ENCODE results near the gene CNIH1.
"Not testable (repeated sequence)": the region's sequence is repeated elsewhere in the genome, so short reads cannot be mapped to it uniquely, and the experiment has no call there.

CNIH1 gene

DNA sequence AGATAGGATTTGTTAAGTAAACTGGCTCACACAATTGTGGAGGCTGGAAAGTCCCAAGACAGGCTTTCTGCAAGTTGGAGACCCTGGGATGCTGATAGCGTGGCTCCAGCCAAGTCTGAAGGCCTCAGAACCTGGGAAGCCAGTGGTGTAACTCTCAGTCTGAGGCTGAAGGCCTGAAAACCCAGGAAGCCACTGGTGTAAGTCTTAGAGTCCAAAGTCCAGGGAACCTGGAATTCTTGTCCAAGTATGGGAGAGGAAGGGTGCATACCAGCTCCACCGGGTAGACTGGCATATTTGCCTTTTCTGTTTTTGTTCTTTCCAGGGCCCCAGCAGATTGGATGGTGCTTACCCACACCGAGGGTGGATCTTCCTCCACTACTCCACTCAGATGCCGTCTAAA lies 29.5 kb upstream of the CNIH1 start:
- no peak overlapping the region for H3K4me3 ChIP-seq (ENCODE audit: low read depth, low read length)

DNA sequence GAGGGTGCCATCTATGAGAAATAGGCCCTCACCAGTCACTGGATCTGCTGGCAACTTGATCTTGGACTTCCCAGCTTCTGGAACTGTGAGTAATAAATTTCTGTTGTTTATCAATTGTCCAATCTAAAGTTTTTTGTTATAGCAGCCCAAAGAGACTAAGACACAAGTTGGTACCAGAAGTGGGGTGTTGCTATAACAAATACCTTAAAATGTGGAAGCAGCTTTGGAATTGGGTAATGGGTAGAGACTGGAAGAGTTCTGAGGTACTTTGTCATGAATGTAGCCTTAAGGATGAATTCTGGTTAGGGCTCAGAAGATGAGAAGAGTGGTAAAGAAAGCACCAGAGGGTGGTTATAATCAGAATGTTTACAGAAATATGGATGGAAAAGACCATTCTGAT lies 26.1 kb upstream of the CNIH1 start:
- no peak overlapping the region for H3K4me3 ChIP-seq (ENCODE audit: low read depth, low read length)

DNA sequence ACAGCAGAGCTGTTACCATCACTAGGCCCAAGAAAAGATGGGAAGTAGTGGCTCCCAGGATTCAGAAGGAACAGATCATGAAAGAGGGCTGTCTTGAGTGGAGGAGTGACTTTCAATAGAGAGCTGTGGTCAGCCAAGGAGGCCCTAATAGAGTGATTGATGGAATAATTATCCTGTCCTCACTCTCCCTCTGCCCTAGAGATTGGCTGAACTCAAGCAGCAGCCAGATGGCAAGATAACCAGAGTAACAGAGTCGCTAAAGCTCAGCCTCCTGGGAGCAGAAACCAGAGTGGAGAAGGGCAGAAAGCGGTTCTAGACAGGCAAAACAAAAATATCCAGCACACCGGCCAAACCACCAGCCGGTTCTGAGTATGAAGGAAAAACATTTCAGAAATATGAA lies 24.5 kb upstream of the CNIH1 start:
- H3K4me3 ChIP-seq (ENCODE audit: low read depth, low read length): no peak overlapping the region

DNA sequence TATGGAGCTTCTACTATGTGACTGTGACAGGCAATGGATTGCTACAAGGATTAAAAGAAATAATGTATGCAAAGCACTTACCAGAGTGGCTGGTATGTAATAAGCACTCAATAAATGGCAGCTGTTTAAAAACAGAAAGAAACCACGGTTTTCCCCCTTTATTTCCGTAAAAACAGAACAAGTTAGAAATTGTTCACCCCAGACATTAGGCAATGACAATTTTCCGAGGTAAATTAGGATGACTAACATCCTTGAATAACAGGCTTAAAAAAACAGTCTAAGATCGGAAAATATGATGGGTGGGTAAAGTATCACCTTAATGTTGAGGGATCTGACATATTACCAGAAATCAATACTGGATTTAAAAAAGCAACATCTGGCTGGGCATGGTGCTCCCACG lies 20.9 kb upstream of the CNIH1 start:
- no peak overlapping the region for H3K4me3 ChIP-seq (ENCODE audit: low read depth, low read length)

DNA sequence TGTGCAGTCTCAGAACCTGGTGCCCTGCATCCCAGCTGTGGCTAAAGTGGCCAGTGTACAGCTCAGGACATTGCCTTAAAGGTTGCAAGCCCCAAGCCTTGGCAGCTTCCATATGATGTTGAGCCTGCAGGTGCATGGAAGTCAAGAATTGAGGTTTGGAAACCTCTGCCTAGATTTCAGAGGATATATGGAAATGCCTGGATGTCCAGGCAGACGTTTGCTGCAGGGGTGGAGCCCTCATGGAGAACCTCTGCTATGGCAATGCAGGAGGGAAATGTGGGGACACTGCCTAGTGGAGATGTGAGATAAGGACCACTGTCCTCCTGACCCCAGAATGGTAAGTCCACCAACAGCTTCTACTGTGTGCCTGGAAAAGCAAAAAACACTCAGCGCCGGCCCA lies 17.9 kb upstream of the CNIH1 start:
- no peak overlapping the region for H3K4me3 ChIP-seq (ENCODE audit: low read depth, low read length)

DNA sequence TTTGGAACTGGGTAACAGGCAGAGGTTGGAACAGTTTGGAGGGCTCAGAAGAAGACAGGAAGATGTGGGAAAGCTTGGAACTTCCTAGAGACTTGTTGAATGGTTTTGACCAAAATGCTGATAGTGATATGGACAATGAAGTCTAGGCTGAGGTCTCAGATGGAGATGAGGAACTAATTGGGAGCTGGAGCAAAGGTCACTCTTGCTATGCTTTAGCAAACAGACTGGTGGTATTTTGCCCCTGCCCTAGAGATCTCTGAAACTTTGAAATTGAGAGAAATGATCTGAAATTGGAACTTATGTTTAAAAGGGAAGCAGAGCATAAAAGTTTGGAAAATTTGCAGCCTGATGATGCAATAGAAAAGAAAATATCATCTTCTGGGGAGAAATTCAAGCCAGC lies 17.4 kb upstream of the CNIH1 start:
- not testable (repeated sequence) for H3K4me3 ChIP-seq (ENCODE audit: low read depth, low read length)

DNA sequence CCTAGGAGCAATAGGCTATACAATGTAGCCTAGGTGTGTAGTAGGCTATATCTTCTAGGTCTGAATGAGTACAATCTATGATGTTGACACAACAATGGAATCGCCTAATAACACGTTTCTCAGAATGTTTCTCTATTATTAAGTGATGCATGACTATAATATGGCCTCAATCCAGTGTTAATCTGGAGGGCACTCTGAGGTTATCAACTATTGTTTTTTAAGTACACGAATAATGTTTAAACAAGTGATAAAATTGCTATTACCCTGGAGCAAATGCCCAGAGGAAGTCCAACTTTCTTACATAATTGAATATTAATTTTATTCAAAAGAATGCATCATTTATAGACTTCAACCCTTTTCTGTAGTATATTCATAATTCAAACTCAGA lies 16.4 kb upstream of the CNIH1 start:
- H3K4me3 ChIP-seq (ENCODE audit: low read depth, low read length): no peak overlapping the region

DNA sequence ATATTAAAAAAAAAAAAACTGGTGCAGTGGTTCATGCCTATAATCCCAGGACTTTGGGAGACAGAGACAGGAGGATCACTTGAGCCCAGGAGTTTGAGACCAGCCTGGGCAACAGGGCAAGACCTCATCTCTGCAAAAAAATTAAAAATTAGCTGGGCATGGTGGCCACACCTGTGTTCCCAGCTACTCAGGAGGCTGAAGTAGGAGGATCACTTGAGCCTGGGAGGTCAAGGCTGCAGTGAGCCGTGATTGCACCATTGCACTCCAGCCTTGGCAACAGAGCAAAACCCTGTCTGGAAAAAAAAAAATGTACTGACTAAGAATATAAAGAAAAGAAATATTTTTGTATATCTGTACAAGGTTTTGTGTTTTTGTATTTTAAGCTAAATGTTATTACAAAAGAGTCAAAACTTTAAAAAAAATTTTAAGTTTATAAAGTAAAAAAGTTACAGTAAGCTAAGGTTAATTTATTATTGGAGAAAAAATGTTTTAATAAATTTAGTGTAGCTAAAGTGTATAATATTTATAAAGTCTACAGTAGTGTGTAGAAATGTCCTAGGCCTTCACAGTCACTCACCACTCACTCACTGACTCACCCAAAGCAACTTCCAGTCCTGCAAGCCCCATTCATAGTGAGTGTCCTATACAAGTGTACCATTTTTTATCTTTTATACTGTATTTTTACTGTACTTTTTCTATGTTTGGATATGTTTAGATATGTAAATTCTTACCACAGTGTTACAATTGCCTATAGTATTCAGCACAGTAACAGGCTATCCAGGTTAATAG lies 15.8 kb upstream of the CNIH1 start:
- H3K4me3 ChIP-seq (ENCODE audit: low read depth, low read length): not testable (repeated sequence)

DNA sequence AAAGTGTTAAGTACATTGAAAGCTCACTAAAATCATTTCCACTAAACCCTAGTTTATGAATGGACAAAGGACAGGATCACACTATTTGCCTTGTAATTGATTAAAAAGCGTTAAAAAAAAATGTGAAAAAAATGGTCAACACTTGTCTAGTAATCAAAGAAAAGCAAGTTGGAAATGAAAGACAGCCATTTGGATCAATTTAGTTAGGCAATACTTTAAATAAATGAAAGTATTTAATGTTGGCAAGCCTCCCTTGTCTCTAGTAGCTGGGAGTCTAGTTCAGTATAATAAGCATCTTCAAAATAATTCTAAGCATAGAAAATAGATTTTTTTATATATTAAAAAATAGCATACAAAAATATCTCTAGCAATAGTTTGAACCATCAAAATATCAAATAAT lies 14.2 kb upstream of the CNIH1 start:
- no peak overlapping the region for H3K4me3 ChIP-seq (ENCODE audit: low read depth, low read length)

DNA sequence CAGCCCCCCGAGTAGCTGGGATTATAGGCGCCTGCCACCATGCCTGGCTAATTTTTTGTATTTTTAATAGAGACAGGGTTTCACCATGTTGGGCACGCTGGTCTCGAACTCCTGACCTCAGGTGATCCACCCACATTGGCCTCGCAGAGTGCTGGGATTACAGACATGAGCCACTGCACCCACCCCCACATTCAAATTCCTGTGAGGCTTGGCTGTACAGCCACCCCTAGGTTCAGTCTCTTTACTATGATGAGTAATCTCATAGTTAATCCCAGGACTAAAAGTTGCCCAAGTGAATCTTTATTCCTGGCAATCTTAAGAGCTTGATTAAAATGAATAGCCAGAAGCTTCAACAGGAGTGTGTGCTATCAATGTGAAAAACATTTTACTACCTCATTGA lies 12.8 kb upstream of the CNIH1 start:
- H3K4me3 ChIP-seq (ENCODE audit: low read depth, low read length): not testable (repeated sequence)

DNA sequence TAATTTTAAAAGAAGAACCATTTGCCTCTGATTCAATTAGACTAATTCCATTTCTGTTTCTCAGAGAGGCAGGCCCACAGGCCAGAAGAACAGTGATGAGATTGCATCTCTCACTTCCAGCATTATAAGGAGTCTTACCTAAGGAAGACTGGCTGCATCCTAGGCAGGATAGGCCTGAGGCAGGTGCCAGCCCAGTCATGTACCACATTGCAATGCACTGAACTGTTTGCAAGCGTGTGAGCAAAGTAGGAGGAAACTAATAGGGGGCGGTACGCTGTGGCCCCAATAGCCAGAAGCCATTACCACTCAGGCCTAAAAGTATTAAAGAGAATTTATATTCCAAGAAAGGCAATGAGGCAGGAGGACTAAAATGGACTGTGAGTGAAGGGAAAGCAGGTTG lies 12.1 kb upstream of the CNIH1 start:
- H3K4me3 ChIP-seq (ENCODE audit: low read depth, low read length): no peak overlapping the region

DNA sequence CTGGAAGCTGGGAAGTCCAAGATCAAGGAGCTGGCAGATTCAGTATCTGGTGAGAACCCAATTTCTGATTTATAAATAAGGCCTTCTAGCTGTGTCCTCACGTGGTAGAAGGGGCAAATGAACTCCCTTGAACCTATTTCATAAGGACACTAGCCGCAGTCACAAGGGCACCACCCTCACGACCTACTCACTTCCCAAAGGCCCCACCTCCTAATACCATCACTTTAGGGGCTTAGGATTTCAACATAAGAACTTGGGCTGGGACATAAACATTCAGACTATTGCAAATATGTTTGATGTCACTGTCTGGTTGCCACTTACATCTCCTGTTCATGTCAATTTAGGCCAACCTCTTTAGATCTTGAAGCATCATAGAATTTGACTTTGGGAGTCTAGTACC lies 10.8 kb upstream of the CNIH1 start:
- no peak overlapping the region for H3K4me3 ChIP-seq (ENCODE audit: low read depth, low read length)

DNA sequence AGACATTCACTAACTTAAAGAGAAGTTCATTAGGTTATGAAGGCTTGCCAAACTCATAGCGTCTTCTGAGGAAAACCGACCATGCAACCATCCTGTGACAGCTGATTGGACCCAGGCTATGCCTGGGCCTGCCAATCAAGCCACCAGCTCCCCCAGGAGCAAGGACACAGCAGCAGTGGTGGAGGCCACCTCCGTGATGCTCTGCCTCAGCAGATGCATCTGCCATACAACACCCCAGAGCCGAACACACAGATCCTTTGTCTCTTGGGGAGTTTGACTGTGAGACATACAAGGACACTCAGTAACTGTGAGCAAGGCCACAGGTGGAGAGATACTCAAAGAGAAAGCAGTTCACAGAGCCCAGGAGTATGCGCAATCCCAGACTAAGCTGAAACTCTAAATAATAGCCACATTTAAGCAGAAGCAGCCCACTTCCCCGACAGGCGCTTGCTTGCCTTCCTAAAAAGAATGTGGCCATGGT lies 10.0 kb upstream of the CNIH1 start:
- no peak overlapping the region for H3K4me3 ChIP-seq (ENCODE audit: low read depth, low read length)

DNA sequence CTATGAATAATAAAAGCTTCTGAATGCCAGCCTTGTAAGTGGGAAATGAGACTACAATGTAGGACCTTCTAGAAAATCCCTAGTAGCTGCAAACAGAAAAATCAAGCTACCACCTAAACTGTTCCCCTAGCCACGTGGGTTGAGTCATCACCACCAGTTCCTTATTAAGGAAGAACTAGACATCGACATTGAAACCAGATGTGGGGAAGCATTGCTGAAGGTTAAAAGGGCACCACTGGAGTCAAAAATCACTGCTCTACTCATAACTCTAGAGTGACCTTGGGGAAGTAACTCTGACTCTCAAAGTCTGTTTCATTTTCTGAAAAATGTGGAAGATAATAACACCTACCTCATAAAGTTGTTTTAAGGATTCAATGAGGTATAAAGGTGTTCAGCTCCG lies 9.4 kb upstream of the CNIH1 start:
- no peak overlapping the region for H3K4me3 ChIP-seq (ENCODE audit: low read depth, low read length)

DNA sequence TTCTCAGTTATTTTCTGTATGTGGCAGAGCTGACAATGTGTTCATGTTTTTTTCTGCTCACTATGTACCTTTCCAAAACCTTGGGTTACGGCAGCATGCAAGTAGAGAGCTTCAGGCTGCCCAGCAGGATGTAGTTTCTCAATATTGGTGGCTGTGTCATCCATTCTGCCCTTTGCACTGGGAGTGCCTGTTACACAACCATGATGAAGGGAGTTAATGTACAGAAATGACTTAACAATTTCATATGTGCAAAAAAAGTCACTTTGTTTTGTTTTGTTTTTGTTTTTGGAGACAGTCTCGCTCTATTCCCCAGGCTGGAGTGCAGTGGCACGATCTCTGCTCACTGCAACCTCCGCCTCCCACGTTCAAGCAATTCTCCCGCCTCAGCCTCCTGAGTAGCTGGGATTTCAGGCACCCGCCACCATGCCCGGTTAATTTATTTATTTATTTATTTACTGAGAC lies 6.1 kb upstream of the CNIH1 start:
- no peak overlapping the region for H3K4me3 ChIP-seq (ENCODE audit: low read depth, low read length)

DNA sequence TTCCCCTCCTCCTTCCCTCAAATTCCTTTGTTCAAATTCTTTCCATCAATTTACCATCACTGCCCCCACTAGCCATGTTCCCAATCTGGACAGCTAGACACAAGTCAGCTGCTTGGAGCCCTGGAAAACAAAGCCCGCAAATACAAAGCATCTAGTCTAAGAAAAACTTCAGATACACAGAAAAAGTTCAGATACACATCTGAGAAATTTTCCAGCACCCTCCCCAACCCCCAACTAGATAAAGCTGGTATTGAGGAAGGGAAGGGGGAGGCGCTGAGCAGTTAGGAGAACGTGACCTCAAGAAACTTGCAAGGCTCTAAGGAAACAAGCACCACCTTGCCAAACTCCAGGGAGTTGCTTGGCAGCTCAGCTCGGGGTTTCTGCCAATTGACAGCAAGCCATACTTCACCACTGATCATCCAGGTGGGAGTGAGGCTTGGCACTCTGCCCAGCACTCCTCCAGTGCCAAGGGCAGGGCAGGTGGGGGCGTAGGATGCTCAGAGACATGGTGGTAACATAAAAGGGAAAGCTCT lies 5.1 kb upstream of the CNIH1 start:
- no peak overlapping the region for H3K4me3 ChIP-seq (ENCODE audit: low read depth, low read length)

DNA sequence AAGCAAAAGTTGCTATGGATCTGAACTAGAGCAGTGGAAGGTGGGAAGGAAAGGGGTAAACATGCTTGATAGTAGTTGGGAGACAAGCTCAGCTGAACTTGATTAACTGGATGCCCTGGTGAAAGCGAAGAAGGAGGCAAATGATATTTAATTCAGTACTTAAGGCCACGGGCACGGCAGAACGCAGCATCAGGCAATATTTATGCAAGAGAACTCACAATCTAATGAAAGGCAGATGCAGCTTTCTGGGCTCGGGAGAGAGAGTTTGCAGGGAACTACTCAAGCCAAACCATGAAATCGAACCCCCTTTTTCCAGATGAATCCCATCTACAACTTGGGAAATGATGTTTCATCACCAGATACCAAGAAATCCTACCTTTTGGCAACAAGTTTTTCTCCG lies 3.5 kb upstream of the CNIH1 start:
- no peak overlapping the region for H3K4me3 ChIP-seq (ENCODE audit: low read depth, low read length)

DNA sequence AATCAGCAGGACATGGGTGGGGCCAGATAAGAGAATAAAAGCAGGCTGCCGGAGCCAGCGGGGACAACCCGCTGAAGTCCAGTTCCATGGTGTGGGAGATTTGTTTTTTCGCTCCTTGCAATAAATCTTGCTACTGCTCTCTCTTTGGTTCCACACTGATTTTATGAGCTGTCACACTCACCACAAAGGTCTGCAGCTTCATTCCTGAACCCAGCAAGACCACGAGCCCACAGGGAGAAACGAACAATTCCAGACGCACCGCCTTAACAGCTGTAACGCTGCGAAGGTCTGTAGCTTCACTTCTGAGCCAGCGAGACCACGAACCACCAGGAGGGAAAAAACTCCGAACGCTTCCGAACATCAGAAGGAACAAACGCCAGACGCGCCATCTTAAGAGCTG lies 2.8 kb upstream of the CNIH1 start:
- no peak overlapping the region for H3K4me3 ChIP-seq (ENCODE audit: low read depth, low read length)

DNA sequence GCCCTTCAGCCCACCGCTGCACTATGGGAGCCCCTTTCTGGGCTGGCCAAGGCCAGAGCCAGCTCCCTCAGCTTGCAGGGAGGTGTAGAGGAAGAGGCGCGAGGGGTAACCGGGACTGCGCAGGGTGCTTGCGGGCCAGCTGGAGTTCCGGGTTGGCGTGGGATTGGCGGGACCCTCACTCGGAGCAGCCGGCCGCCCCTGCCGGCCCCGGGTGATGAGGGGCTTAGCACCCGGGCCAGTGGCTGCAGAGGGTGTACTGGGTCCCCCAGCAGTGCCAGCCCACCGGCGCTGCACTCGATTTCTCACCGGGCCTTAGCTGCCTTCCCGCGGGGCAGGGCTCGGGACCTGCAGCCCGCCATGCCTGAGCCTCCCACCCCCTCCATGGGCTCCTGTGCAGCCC lies 1.8 kb upstream of the CNIH1 start:
- not testable (repeated sequence) for H3K4me3 ChIP-seq (ENCODE audit: low read depth, low read length)

DNA sequence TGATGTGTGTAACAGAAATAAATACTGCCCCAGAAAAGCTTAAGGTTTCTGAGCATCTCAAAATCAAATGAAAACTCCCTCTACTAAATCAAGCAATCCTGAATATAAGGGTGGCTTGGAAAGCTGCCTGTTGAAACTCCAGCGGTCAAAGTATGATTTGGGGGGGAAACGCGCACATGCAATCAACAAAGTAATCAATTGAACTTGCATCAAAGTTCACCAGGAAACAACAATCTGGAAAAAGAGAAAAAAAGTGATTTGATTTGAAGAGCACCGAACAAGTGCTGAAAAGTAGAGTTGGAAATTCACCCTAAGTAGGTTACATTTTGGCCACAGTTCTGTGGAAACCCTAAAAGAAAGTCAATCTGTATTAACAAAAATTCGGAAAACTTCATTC lies 700 bp downstream of the CNIH1 start:
- H3K4me3 ChIP-seq (ENCODE audit: low read depth, low read length): peak overlapping the region; percentile 81

DNA sequence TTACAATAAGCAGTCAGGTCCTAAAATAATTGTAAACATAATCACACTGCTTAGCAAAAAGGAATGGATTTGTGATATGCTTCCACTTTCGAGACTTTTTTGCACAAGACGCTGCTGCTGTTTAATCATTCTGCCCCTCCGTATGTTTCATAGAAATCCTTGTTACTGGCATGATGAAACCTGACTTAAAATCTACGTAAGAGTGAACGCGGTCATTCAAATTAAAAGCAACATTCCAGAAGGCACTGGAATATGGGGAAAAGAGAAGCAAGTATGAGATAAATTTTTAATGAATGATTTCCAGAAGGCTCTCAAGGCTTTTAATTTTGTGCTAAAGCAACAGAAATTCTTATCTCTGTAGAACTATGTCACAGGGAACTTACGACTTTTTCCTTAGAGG lies 1.1 kb downstream of the CNIH1 start:
- H3K4me3 ChIP-seq (ENCODE audit: low read depth, low read length): peak overlapping the region; percentile 81

DNA sequence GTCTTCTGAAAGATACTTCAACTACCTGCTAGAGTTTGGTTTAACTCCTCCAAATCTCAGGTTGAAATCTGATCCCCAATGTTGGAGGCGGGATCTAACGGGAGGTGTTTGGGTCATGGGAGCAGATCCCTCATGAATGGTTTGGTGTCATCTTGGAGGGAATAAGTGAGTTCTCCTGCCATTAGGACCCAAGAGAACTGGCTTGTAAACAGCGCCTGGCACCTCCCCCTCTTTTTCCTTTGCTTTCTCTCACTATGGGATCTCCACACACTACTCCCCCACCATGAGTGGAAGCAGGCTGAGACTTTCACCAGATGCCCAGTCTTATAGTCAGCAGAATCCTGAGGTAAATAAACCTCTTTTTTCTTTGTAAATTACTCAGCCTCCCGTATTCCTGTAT lies 2.5 kb downstream of the CNIH1 start:
- H3K4me3 ChIP-seq (ENCODE audit: low read depth, low read length): no peak overlapping the region

DNA sequence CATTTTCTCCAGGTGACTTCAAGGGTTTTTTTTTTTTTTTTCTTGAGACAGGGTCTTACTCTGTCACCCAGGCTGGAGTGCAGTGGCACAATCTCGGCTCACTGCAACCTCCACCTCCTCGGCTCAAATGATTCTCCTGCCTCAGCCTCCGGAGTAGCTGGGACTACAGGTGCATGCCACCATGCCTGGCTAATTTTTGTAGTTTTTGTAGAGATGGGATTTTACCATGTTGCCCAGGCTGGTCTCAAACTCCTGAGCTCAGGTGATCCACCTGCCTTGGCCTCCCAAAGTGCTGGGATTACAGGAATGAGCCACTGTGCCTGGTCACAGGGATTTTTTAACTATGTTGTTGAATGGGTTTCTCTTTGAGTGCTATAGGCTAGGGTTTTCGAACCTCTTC lies 3.2 kb downstream of the CNIH1 start:
- H3K4me3 ChIP-seq (ENCODE audit: low read depth, low read length): not testable (repeated sequence)
